ENCODE results near the gene ZSWIM4. TPM values are rescaled to one million over a fixed set of nuclear protein-coding genes. Genes with fewer than 3 reads are reported as not detected.

ZSWIM4 gene
- total and polyA plus RNA-seq, 2 of the 13 experiments (the other 11 are each of a cell fraction or from before 2014, with no cell fraction given): 0.33 to 0.86 TPM

DNA sequence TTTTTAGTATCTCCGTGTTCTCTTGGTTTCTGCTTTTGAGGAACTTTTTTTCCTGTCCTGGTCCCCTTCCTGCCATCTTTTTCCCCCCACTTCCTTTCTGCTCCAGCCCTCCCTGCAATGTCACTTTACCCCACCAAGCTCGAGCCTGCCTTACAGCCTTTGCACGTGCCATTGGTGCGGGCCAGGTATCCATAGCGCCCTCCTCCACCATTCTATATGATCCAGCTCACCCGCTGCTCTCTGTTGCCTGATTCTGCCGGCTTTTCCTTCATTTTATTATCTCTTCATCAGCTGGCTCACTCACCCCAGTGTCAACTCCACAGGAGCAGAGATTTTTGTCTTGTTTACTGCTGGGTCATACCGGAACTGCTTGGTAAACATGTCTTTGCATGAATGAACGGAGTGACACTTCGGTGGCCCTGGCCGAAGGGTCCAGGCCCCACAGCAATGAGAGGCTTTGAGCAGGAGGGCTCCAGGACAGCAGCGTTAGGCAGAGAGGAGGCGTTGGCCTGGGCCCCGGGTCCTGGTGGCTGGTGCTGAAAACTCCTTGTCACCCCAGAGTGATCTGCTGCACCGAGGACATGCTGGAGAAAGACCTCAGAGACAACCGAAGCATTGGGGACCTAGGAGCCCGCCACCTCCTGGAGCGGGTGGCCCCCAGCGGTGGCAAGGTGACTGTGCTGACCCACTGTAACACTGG lies 29.7 kb upstream of the ZSWIM4 start (continued):
- TF ChIP-seq CSRNP1 (CRISPR knock-in tag; IDR thresholded peaks at IDR 0.05) (no peak), ZNF883 (CRISPR knock-in tag; IDR thresholded peaks at IDR 0.05; ENCODE audit: not compliant biosample characterization) (no peak), MYC (CRISPR knock-in tag; IDR thresholded peaks at IDR 0.05; ENCODE audit: borderline replicate concordance) (0 out of 2 replicates have a peak, but pooled peaks have one; percentile 22), ERF (CRISPR knock-in tag; IDR thresholded peaks at IDR 0.05) (0 out of 2 replicates have a peak, but pooled peaks have one; percentile 19), PATZ1 (CRISPR knock-in tag; IDR thresholded peaks at IDR 0.05) (0 out of 2 replicates have a peak, but pooled peaks have one; percentile 29), ZBTB34 (CRISPR knock-in tag; IDR thresholded peaks at IDR 0.05) (no peak), MLXIP (CRISPR knock-in tag; IDR thresholded peaks at IDR 0.05; ENCODE audit: borderline replicate concordance) (no peak), GZF1 (CRISPR knock-in tag; IDR thresholded peaks at IDR 0.05) (no peak), ZNF44 (CRISPR knock-in tag; IDR thresholded peaks at IDR 0.05) (no peak), ZKSCAN5 (CRISPR knock-in tag; IDR thresholded peaks at IDR 0.05) (no peak), ZNF317 (CRISPR knock-in tag; IDR thresholded peaks at IDR 0.05) (no peak), HDAC2 (CRISPR knock-in tag; IDR thresholded peaks at IDR 0.05) (peak; percentile 40; the same call in 1 of the 2 replicates), ZBTB38 (CRISPR knock-in tag; IDR thresholded peaks at IDR 0.05) (no peak), NONO (IDR thresholded peaks at IDR 0.05) (no peak), NONO (CRISPR knock-in tag; conservative IDR thresholded peaks at IDR 0.05) (no peak)
- TF ChIP-seq, protein P1, sequence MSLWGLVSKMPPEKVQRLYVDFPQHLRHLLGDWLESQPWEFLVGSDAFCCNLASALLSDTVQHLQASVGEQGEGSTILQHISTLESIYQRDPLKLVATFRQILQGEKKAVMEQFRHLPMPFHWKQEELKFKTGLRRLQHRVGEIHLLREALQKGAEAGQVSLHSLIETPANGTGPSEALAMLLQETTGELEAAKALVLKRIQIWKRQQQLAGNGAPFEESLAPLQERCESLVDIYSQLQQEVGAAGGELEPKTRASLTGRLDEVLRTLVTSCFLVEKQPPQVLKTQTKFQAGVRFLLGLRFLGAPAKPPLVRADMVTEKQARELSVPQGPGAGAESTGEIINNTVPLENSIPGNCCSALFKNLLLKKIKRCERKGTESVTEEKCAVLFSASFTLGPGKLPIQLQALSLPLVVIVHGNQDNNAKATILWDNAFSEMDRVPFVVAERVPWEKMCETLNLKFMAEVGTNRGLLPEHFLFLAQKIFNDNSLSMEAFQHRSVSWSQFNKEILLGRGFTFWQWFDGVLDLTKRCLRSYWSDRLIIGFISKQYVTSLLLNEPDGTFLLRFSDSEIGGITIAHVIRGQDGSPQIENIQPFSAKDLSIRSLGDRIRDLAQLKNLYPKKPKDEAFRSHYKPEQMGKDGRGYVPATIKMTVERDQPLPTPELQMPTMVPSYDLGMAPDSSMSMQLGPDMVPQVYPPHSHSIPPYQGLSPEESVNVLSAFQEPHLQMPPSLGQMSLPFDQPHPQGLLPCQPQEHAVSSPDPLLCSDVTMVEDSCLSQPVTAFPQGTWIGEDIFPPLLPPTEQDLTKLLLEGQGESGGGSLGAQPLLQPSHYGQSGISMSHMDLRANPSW (CRISPR knock-in tag; IDR thresholded peaks at IDR 0.05; ENCODE audit: borderline replicate concordance): no peak
- TF ChIP-seq, protein P2, sequence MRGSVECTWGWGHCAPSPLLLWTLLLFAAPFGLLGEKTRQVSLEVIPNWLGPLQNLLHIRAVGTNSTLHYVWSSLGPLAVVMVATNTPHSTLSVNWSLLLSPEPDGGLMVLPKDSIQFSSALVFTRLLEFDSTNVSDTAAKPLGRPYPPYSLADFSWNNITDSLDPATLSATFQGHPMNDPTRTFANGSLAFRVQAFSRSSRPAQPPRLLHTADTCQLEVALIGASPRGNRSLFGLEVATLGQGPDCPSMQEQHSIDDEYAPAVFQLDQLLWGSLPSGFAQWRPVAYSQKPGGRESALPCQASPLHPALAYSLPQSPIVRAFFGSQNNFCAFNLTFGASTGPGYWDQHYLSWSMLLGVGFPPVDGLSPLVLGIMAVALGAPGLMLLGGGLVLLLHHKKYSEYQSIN (CRISPR knock-in tag; IDR thresholded peaks at IDR 0.05; ENCODE audit: borderline replicate concordance): no peak
